Activated T-helper 2 cell treated with anti-CD3 and anti-CD28 coated beads, Interferon-gamma antibody, Interleukin-2, Interleukin-4, amounts not matched to agents 10 μg/mL and 5 μg/mL and 100 μg/mL, durations not matched to agents 14 hours and 24 hours and 36 hours (primary cell): ENCODE results near the gene EBF3. TPM values are rescaled to one million over a fixed set of nuclear protein-coding genes. Genes with fewer than 3 reads are reported as not detected.

Experiments used
- DNase-seq: peaks from one replicate; pipeline ENCODE4 v3.0.0; 2021; ENCODE audit warnings: low spot score
- H3K27ac Mint-ChIP-seq: one replicate; pipeline ENCODE4 v1.8.0; 2021; ENCODE audit warnings: mixed read lengths
- H3K27me3 Mint-ChIP-seq: one replicate; pipeline ENCODE4 v1.8.0; 2021; ENCODE audit warnings: low read depth, mixed read lengths
- H3K36me3 Mint-ChIP-seq: one replicate; pipeline ENCODE4 v1.8.0; 2021; ENCODE audit warnings: low read depth, mixed read lengths
- H3K4me1 Mint-ChIP-seq: one replicate; pipeline ENCODE4 v1.8.0; 2021; ENCODE audit warnings: low read depth, mixed read lengths
- H3K4me3 Mint-ChIP-seq: one replicate; pipeline ENCODE4 v1.8.0; 2021; ENCODE audit warnings: low read depth, mild to moderate bottlenecking, moderate library complexity, mixed read lengths
- H3K9me3 Mint-ChIP-seq: one replicate; pipeline ENCODE4 v1.8.0; 2021; ENCODE audit warnings: mixed read lengths
- intact Hi-C: fragments of 100-400 bp; cut with micrococcal nuclease; formaldehyde crosslinking; loops from one replicate; pipeline ENCODE4 v1.15.1; 2023
- total RNA-seq: library from RNA; stranded (reverse); gene quantifications from 2 replicates; pipeline ENCODE4 v1.2.3, GENCODE V29; 2022

Gene EBF3
- total RNA-seq, 1 donor from 2014 or later = not detected

DNA sequence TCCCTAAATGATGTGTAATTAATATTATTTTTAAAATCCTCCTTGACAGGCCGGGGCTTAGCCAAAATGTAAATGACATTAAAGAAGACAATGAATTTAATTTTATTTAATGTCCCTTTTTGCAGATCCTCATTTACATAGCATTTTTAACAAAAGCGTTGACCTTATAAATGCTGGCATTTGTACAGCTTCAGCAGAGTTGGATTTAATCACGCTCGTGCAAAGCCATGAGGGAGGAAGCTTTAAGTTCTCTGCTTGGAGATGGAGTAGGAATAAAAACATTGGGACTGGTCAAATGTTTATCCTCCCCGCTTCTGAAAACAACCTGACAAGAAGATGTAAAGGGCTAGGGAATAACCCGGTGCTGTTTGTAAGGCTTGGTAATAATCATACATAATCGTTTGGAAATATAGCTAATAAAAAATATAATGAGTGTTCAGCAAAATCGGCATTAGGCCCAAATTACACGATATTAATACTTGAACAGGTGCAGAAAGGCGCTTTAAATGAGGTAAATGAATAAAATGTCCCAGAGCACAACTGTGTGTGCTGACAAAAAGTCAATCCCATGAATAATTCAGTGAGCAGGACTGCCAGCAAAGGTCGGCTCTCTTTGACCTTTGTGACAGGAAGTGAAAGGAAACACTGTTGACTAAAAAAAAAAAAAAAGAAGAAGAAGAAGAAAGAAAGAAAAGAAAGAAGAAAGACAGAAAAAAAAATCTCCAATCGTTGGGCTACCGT lies 11.5 kb downstream of the EBF3 start:
- no peak for DNase-seq
- intact Hi-C loops = no loop called here
- no peaks in the 10 kb centered on the region for H3K9me3 Mint-ChIP-seq
- no peak overlapping the region for H3K27ac Mint-ChIP-seq
- no peak overlapping the region for H3K4me3 Mint-ChIP-seq
- H3K4me1 Mint-ChIP-seq = no peaks in the 10 kb centered on the region
- H3K36me3 Mint-ChIP-seq = no peaks in the 10 kb centered on the region
- peaks cover 44% of the 10 kb centered on the region for H3K27me3 Mint-ChIP-seq

DNA sequence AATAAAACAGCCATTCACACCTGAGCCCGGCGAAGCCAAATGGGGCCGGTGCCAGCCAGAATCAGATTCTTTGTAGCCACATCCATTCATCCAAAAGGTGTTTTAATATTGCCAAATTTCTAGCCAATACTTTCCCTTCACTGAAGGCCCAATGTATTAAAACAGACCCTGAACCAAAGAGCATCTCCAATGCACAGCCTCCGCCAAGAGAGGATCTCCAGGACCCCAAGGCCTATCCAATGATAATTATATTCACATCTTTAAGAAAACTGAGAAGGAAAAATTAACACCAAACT lies 12.2 kb downstream of the EBF3 start:
- Mint-ChIP-seq H3K9me3 (no peaks in the 10 kb centered on the region), H3K36me3 (no peaks in the 10 kb centered on the region), H3K4me1 (no peaks in the 10 kb centered on the region), H3K27me3 (peaks cover 39% of the 10 kb centered on the region), H3K27ac (no peak overlapping the region), H3K4me3 (no peak overlapping the region)
- DNase-seq = no peak
- intact Hi-C loops = no loop called here

DNA sequence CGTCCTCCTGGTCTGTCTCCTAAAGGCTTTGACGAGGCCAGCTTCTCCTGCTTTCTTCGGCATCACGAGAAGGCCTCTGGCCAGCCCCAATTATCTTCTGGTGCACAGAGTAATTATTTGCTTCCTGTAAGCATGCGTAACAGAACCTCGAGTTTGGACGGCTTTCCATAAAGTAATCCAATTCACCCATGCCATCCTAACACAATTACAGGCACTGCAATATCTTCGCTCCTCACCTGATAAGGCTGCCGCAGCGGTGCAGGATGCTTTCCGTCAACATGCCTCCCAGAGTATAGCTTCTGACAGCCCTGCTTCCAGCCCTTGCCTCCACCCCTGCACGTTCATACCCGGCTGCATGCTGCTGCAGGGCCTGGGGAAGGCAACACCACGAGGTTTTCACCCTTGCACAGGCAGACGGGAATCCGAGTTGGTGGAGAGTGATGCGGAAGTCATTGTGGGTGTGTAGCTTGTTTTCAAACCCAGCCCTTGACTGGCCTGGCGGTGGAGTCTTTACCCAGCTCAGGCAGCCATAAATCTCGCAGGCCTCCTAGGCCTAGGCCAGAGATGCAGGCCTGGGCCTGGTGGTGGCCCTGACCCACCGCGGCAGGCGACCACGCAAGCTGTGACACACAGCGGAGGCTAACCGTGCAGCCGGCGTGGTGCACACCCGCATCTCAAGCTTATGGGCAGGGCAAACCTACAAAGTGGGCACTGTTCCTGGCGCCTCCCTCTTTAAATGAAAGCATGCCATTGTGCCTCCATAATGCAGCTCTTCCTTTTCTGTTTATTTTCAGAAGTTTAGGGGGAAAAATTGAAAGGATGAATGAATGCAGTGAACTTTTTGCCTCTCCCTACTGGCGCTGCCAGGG lies 12.7 kb downstream of the EBF3 start:
- no peaks in the 10 kb centered on the region for H3K36me3 Mint-ChIP-seq
- no peak overlapping the region for H3K27ac Mint-ChIP-seq
- peaks cover 34% of the 10 kb centered on the region for H3K27me3 Mint-ChIP-seq
- no peaks in the 10 kb centered on the region for H3K4me1 Mint-ChIP-seq
- H3K9me3 Mint-ChIP-seq = no peaks in the 10 kb centered on the region
- no peak overlapping the region for H3K4me3 Mint-ChIP-seq
- DNase-seq = no peak
- intact Hi-C loops = no loop called here

DNA sequence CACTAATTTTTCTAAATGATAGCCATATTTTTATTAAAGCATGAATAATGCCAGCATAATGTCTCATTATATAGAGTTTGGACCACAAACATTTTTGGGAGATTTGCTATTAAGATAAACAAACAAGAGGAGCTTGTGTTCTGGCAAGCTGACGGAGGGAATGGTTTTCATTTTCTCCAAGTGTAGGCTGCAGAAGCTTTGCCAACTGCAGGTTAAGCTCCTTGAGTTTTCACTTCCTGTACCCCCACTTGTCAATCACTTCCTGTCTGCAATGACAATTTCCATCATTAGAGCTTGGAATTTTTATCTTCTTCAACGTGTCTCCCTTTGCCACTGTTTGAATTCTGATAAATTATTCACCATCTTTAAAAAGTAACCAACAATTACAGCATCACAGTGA lies 13.4 kb downstream of the EBF3 start:
- Mint-ChIP-seq H3K27me3 (peaks cover 28% of the 10 kb centered on the region), H3K36me3 (no peaks in the 10 kb centered on the region), H3K4me3 (no peak overlapping the region), H3K9me3 (no peaks in the 10 kb centered on the region), H3K27ac (no peak overlapping the region), H3K4me1 (no peaks in the 10 kb centered on the region)
- DNase-seq = no peak
- intact Hi-C loops = no loop called here

DNA sequence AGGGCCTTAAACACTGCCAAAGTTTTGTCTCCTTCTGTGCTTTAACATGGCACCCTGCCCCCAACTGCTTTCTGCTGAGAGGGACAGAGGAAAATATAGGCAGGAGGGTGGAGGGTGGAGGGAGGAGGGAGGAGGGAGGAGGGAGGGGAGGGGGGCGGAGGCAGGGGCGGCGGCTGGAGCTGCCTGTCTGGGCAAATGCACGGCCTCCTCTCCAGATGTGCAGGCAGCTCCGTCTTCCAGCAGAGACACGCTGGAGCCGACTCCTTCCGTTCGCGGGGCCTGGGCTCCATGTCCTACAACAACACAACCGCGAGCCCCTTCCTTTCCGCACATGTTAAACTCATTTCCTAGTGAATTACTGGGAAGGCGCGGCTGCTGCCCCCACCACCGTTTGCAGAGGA lies 14.2 kb downstream of the EBF3 start:
- Mint-ChIP-seq H3K9me3 (no peaks in the 10 kb centered on the region), H3K27me3 (peaks cover 23% of the 10 kb centered on the region), H3K4me3 (no peak overlapping the region), H3K36me3 (no peaks in the 10 kb centered on the region), H3K27ac (no peak overlapping the region), H3K4me1 (no peaks in the 10 kb centered on the region)
- DNase-seq = no peak
- intact Hi-C loops = no loop called here

DNA sequence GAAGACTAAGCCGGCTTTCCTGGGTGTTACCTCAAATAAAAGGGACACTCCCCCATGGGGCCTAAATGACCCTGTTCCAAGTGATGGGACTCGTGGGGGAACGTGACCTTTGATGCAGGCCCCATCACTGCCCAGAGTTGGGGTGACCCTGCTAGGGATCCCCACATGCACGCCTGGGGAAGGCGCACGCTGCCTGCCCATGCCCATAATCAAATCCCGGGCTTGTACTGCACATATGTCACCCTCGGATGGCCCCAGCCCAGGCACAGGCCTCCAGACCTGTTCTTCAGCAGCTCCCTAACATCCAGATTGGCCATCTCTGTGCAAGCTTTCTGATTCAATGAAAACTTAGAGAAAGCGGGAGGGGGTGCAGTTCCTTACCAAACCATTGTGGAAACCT lies 14.7 kb downstream of the EBF3 start:
- intact Hi-C loops = no loop called here
- Mint-ChIP-seq H3K4me1 (no peaks in the 10 kb centered on the region), H3K4me3 (no peak overlapping the region), H3K27me3 (peaks cover 18% of the 10 kb centered on the region), H3K36me3 (no peaks in the 10 kb centered on the region), H3K9me3 (no peaks in the 10 kb centered on the region), H3K27ac (no peak overlapping the region)
- no peak for DNase-seq

DNA sequence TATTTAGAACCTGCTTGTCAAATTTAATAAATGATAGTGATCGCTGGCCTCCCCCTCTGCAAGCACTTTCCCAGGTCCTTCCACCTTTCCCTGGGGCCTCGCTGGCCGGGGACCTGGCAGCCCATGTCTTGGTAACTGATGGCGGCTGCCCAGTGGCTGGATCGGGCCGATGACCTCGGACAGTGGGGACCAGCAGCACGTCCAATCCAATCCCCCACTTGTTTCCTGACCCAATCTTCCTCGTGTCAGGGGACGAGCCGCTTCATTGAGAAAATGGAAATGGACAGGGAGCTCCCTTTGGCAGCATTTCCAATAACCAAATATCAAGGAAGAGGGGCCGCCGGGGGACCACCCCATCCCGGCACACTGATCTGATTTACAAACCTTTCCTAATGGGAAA lies 17.2 kb downstream of the EBF3 start:
- no peak for DNase-seq
- H3K9me3 Mint-ChIP-seq = no peaks in the 10 kb centered on the region
- H3K27ac Mint-ChIP-seq = no peak overlapping the region
- peaks cover 13% of the 10 kb centered on the region for H3K27me3 Mint-ChIP-seq
- no peaks in the 10 kb centered on the region for H3K36me3 Mint-ChIP-seq
- intact Hi-C loops = no loop called here
- H3K4me3 Mint-ChIP-seq = no peak overlapping the region
- no peaks in the 10 kb centered on the region for H3K4me1 Mint-ChIP-seq

DNA sequence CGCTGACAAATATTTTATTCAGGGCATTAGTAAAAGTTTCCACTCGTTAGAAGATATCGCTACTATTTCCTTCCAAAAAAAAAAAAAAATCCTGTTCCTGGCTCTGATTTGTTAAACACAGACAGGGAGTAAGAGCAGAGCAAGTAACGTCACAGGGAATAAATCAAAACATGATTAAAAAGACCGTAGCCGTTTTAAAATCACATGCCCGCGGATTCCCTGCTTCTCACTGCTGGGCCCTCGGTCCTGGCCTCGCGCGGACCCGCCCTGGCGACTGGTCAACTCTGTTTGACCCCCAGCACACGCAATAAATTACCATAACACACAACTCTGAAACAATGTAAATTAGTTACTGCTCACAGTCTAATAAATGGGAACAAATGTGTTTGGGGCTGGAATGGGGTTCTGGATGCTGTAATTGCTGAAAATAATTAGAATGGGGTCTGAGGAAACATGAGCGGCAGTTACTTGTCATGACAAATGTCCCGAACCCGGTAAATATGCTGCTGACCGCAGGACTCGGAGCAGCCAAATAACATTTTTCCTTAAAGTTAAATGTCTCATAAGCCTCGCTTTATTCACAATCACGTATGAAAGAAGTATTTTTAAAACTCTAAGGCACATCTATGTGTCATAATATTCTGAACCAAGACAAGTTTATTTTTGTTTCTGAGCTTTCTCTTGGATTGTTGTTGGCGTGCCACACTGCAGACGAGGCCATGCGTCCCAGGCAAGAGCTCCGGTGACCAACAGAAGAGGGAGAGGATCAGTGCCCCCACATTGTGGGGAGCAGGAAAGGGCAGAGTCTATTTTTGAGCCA lies 17.9 kb downstream of the EBF3 start:
- no peak overlapping the region for H3K4me3 Mint-ChIP-seq
- H3K27ac Mint-ChIP-seq = no peak overlapping the region
- H3K9me3 Mint-ChIP-seq = no peaks in the 10 kb centered on the region
- intact Hi-C loops = no loop called here
- no peaks in the 10 kb centered on the region for H3K36me3 Mint-ChIP-seq
- peaks cover 10% of the 10 kb centered on the region for H3K27me3 Mint-ChIP-seq
- no peaks in the 10 kb centered on the region for H3K4me1 Mint-ChIP-seq
- no peak for DNase-seq

DNA sequence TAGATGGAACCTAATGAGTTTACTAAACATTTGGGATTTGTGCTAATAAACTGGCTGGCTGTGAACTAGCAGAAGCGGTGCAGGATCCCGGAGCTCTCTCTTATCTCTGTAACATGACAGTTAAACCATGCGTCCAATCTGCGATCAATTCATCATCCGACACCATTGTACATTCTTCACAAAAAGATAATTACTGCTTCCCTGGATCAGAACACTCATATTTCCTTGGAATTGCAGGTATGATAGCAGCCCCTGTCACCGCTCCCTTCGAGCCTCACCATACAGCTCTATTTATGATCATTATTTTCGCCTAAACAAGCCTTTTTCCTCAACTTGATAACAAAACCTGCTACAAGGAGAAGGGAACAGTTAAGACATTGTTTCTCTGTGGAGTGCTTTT lies 18.5 kb downstream of the EBF3 start:
- H3K4me1 Mint-ChIP-seq = no peaks in the 10 kb centered on the region
- intact Hi-C loops = no loop called here
- no peaks in the 10 kb centered on the region for H3K9me3 Mint-ChIP-seq
- H3K36me3 Mint-ChIP-seq = no peaks in the 10 kb centered on the region
- no peak overlapping the region for H3K27ac Mint-ChIP-seq
- DNase-seq = no peak
- peaks cover 7% of the 10 kb centered on the region for H3K27me3 Mint-ChIP-seq
- no peak overlapping the region for H3K4me3 Mint-ChIP-seq

DNA sequence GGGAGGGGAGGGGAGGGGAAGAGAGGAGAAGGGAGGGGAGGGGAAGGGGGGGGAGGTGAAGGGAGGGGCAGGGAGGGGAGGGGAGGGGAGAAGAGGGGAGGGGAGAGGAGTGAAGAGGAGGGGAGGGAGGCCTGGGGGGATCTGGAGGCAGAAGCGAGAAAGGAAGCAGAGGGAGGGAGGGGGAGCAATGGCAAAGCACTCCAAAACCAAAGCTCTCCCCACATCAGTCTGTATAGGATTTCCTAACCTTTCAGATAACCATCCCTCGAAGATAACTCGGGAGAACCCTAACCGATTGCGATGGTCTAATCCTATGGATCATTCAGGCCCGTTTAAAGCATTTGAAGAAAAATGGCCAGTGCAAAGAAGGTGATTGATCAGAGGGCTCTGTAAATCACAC lies 19.0 kb downstream of the EBF3 start:
- intact Hi-C loops = no loop called here
- Mint-ChIP-seq H3K9me3 (no peaks in the 10 kb centered on the region), H3K27ac (no peak overlapping the region), H3K27me3 (peaks cover 6% of the 10 kb centered on the region), H3K4me1 (no peaks in the 10 kb centered on the region), H3K4me3 (no peak overlapping the region), H3K36me3 (no peaks in the 10 kb centered on the region)
- no peak for DNase-seq

DNA sequence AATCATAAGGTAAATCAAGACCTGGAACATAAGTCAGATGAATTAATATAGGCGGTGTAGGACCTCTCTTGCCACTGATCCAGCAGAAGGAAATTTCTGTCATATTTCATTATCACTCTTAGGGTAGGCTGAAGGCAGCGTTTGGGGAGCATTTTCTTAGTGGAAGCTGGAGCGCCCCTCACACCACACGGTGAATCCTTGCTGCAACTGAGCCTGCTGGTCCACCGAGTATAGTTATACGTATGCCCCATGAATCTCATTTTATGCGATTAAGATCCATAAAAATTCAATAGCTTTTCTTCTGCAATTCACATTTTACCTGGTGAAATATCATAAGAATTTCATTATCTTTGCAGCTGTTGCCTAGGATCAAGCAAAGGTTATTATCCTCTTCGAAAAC lies 19.6 kb downstream of the EBF3 start:
- DNase-seq = no peak
- no peak overlapping the region for H3K27ac Mint-ChIP-seq
- no peaks in the 10 kb centered on the region for H3K4me1 Mint-ChIP-seq
- no peaks in the 10 kb centered on the region for H3K36me3 Mint-ChIP-seq
- intact Hi-C loops = no loop called here
- H3K4me3 Mint-ChIP-seq = no peak overlapping the region
- H3K9me3 Mint-ChIP-seq = no peaks in the 10 kb centered on the region
- H3K27me3 Mint-ChIP-seq = peaks cover 3% of the 10 kb centered on the region

DNA sequence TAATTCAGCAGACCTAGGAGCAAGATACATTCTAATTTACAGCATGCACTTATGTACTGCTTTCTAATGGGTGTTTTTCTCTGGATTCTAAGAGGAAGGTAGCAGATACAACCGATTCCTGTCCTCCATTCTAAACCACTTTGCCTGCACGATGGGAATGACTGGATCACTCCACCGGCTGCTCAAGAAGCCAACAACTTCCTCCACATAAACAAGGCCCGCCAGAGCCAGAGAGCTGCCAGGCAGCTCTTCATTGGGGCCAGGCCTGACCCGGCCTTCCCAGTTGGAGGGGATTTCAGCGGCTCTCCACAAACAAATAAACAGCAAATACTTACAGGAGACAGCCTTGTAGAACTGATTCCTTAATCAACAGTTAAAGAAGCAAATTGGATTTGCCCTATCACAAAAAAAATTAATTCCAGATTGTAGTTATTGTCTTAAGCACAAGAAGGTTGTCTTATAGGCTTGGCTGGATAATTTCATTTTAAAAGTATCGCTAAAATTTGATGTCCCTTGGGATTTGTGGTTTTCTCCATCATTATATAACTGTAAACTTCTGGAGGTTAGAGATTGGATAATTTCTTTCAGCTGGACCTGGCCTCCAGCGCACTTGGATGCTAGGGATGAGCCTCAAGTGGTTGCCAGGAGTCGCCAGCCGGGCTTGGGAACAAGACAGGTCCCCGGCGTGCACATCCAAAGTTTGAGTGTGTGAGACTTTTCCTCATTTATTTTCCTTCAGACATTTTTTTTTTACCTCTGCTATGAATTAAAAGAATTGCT lies 20.9 kb downstream of the EBF3 start:
- no peak overlapping the region for H3K27ac Mint-ChIP-seq
- DNase-seq = no peak
- no peak overlapping the region for H3K4me3 Mint-ChIP-seq
- intact Hi-C loops = no loop called here
- H3K27me3 Mint-ChIP-seq = no peaks in the 10 kb centered on the region
- no peaks in the 10 kb centered on the region for H3K36me3 Mint-ChIP-seq
- H3K4me1 Mint-ChIP-seq = no peaks in the 10 kb centered on the region
- no peaks in the 10 kb centered on the region for H3K9me3 Mint-ChIP-seq
